ENCODE measurements around the gene PLB1.

PLB1 gene

GRCh38 chr2:28486526-28486925 lies 9.3 kb upstream of the PLB1 start:
- no peak for DNase-seq (ENCODE audit: low read depth)
- no peak overlapping the region for H3K4me3 ChIP-seq (ENCODE audit: control insufficient read depth, low read depth, low read length)
- TF ChIP-seq, protein P1, sequence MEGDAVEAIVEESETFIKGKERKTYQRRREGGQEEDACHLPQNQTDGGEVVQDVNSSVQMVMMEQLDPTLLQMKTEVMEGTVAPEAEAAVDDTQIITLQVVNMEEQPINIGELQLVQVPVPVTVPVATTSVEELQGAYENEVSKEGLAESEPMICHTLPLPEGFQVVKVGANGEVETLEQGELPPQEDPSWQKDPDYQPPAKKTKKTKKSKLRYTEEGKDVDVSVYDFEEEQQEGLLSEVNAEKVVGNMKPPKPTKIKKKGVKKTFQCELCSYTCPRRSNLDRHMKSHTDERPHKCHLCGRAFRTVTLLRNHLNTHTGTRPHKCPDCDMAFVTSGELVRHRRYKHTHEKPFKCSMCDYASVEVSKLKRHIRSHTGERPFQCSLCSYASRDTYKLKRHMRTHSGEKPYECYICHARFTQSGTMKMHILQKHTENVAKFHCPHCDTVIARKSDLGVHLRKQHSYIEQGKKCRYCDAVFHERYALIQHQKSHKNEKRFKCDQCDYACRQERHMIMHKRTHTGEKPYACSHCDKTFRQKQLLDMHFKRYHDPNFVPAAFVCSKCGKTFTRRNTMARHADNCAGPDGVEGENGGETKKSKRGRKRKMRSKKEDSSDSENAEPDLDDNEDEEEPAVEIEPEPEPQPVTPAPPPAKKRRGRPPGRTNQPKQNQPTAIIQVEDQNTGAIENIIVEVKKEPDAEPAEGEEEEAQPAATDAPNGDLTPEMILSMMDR (conservative IDR thresholded peaks at IDR 0.05; ENCODE audit: control insufficient read depth, insufficient read depth, low read depth, low read length) = no peak

DNA sequence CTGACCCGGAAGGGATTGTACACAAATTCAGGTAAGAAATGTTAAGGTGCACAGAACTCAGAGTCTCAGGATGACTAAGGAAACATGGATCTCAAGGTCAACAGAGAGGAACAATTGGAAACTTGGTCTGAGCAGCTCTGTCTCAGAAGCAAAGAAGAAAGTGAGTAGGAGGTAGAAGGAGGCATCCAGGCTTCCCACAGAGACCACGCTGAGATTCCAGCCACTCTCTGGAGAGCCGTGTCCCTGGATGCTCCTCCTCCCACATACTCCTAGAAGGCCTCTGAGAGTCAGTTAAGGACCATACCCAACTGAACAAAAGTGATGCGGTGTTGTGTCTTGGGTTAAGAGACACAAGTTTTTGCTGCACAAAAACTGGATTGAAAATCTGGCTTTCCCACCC lies 8.6 kb upstream of the PLB1 start:
- TF ChIP-seq, protein P1 (conservative IDR thresholded peaks at IDR 0.05; ENCODE audit: control insufficient read depth, insufficient read depth, low read depth, low read length) = no peak
- H3K4me3 ChIP-seq (ENCODE audit: control insufficient read depth, low read depth, low read length) = no peak overlapping the region
- DNase-seq (ENCODE audit: low read depth) = no peak

DNA sequence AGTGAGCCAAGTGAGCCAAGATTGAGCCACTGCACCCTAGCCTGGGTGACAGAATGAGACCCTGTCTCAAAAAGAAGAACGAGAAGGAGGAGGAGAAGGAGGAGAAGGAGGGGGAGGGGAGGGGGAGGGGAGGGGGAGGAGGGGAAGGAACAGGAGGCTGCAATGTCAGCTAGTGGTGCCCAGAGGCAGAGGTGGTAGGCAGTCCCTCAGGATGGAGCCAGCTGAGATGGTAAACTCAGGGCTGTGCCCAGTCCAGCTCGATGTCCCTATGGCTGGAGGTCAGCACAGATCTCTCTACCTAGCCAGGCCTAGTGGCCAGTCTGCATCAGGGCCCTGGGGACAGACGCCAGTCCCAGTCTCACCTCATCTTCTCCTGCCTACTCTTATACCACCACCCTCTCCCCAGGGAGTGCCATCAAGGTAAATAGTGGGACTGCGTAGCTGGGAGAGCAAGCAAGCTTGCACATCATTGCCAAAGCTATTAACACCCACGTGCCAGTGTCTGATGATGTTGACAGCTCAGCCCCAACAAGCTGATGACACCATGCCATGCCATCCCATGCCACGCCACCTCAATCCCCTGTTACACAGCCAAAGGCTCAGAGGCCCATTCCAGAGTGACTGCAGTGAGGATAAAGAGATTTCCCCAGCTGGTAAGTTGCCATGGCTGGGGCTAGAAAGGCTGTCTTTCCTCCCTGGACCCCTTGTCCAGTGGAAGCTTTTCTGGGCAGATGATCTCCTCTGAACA lies 7.6 kb upstream of the PLB1 start:
- DNase-seq (ENCODE audit: low read depth) = no peak
- no peak overlapping the region for H3K4me3 ChIP-seq (ENCODE audit: control insufficient read depth, low read depth, low read length)
- TF ChIP-seq, protein P1 (conservative IDR thresholded peaks at IDR 0.05; ENCODE audit: control insufficient read depth, insufficient read depth, low read depth, low read length) = no peak

DNA sequence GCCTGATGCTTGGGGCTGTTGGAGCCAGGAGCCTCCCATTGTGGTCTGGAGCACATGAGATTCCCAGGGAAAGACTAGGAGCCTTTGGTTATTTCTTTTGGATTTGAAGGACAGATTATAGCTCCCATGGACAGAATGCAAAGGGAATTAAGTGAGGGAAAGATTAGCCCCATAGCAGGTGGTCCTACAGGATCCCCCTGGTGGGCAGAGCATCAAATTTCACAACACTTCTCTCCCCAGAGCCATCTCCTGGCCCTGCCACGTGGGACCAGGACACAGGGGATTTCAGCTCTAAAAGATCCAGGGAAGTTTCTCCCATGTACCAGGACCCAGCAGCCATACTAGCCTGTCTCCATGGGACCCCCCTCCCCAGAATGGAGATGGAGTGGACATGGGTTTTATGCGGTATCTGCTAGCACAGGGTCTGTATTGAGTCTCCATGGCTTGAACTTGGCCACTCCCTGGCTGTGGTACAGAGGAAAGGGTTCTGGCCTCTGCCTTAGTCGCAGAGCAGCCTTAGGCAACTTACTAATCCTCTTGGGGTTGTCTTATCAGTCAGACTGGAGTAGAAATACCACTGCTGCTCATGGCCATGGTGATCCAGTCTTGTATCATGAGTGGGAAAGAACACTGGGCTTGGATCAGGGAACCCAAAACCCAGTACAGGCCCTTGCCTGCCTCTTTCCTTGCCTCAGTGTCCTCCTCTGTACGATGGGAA lies 6.8 kb upstream of the PLB1 start:
- TF ChIP-seq, protein P1 (conservative IDR thresholded peaks at IDR 0.05; ENCODE audit: control insufficient read depth, insufficient read depth, low read depth, low read length) = no peak
- DNase-seq (ENCODE audit: low read depth) = no peak
- no peak overlapping the region for H3K4me3 ChIP-seq (ENCODE audit: control insufficient read depth, low read depth, low read length)

GRCh38 chr2:28490558-28490957 lies 5.3 kb upstream of the PLB1 start:
- no peak overlapping the region for H3K4me3 ChIP-seq (ENCODE audit: control insufficient read depth, low read depth, low read length)
- DNase-seq (ENCODE audit: low read depth) = no peak
- TF ChIP-seq, protein P1 (conservative IDR thresholded peaks at IDR 0.05; ENCODE audit: control insufficient read depth, insufficient read depth, low read depth, low read length) = no peak

DNA sequence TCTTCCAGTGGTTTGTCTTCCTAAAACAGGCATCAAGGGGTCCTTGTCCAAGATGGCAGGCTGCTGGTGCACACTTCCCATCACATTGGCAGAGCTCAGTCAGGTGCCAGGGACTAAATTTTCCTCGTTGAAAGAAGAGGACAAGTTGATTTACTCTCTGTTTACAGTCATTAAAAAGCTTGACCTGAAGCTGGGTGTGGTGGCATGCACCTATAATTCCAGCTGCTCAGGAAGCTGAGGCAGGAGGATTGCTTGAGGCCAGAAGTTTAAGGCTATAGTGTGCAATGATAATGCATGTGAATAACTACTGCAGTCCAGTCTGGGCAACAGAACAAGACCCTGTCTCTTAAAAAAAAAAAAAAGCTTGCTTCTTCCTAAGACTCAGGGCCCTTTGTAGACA lies 3.6 kb upstream of the PLB1 start:
- no peak for DNase-seq (ENCODE audit: low read depth)
- no peak overlapping the region for H3K4me3 ChIP-seq (ENCODE audit: control insufficient read depth, low read depth, low read length)
- TF ChIP-seq, protein P1 (conservative IDR thresholded peaks at IDR 0.05; ENCODE audit: control insufficient read depth, insufficient read depth, low read depth, low read length) = no peak
